Effector memory CD8-positive, alpha-beta T cell (primary cell): ENCODE results near the gene MED1.
A peak's percentile ranks its signal among the peaks of the same experiment; 100 is the strongest.
"Not testable (repeated sequence)": the region's sequence is repeated elsewhere in the genome, so short reads cannot be mapped to it uniquely, and the experiment has no call there.

Source experiments
- ATAC-seq: fragments of 150-1000 bp; cut with Tn5 transposase; replicated peaks from 2 replicates; pipeline ENCODE4 v1.10.0; 2021; ENCODE audit warnings: mild to moderate bottlenecking, moderate library complexity
- DNase-seq, 3 experiments: peaks; one replicate each; pipeline ENCODE4 v3.0.0; 2021
- H3K27ac Mint-ChIP-seq, 2 donors: one replicate each; pipeline ENCODE4 v1.8.0; 2022; ENCODE audit warnings: mild to moderate bottlenecking in 2 of 2, mixed read lengths in 2 of 2, moderate library complexity in 2 of 2
- H3K27me3 Mint-ChIP-seq, 2 donors: one replicate each; pipeline ENCODE4 v1.8.0; 2022; ENCODE audit warnings: mixed read lengths in 2 of 2
- H3K36me3 Mint-ChIP-seq: one replicate; pipeline ENCODE4 v1.8.0; 2022; ENCODE audit warnings: mild to moderate bottlenecking, moderate library complexity, mixed read lengths; ENCODE audit not compliant: insufficient read depth
- H3K4me1 Mint-ChIP-seq, 2 donors: one replicate each; pipeline ENCODE4 v1.8.0; 2022; ENCODE audit warnings: low read depth in 2 of 2, mixed read lengths in 2 of 2
- H3K4me3 Mint-ChIP-seq, 2 donors: one replicate each; pipeline ENCODE4 v1.8.0; 2022; ENCODE audit warnings: mild to moderate bottlenecking in 2 of 2, mixed read lengths in 2 of 2, moderate library complexity in 2 of 2
- H3K9me3 Mint-ChIP-seq, 2 donors: one replicate each; pipeline ENCODE4 v1.8.0; 2022; ENCODE audit warnings: mixed read lengths in 2 of 2
- total RNA-seq, 9 experiments: gene quantifications; one replicate each; lab custom pipeline; 2026; lab: John Stamatoyannopoulos, UW

MED1 gene, protein sequence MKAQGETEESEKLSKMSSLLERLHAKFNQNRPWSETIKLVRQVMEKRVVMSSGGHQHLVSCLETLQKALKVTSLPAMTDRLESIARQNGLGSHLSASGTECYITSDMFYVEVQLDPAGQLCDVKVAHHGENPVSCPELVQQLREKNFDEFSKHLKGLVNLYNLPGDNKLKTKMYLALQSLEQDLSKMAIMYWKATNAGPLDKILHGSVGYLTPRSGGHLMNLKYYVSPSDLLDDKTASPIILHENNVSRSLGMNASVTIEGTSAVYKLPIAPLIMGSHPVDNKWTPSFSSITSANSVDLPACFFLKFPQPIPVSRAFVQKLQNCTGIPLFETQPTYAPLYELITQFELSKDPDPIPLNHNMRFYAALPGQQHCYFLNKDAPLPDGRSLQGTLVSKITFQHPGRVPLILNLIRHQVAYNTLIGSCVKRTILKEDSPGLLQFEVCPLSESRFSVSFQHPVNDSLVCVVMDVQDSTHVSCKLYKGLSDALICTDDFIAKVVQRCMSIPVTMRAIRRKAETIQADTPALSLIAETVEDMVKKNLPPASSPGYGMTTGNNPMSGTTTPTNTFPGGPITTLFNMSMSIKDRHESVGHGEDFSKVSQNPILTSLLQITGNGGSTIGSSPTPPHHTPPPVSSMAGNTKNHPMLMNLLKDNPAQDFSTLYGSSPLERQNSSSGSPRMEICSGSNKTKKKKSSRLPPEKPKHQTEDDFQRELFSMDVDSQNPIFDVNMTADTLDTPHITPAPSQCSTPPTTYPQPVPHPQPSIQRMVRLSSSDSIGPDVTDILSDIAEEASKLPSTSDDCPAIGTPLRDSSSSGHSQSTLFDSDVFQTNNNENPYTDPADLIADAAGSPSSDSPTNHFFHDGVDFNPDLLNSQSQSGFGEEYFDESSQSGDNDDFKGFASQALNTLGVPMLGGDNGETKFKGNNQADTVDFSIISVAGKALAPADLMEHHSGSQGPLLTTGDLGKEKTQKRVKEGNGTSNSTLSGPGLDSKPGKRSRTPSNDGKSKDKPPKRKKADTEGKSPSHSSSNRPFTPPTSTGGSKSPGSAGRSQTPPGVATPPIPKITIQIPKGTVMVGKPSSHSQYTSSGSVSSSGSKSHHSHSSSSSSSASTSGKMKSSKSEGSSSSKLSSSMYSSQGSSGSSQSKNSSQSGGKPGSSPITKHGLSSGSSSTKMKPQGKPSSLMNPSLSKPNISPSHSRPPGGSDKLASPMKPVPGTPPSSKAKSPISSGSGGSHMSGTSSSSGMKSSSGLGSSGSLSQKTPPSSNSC (N-terminal part only)
- total RNA-seq = 95.5 to 195 (median 135) reads per million in 9 experiments

DNA sequence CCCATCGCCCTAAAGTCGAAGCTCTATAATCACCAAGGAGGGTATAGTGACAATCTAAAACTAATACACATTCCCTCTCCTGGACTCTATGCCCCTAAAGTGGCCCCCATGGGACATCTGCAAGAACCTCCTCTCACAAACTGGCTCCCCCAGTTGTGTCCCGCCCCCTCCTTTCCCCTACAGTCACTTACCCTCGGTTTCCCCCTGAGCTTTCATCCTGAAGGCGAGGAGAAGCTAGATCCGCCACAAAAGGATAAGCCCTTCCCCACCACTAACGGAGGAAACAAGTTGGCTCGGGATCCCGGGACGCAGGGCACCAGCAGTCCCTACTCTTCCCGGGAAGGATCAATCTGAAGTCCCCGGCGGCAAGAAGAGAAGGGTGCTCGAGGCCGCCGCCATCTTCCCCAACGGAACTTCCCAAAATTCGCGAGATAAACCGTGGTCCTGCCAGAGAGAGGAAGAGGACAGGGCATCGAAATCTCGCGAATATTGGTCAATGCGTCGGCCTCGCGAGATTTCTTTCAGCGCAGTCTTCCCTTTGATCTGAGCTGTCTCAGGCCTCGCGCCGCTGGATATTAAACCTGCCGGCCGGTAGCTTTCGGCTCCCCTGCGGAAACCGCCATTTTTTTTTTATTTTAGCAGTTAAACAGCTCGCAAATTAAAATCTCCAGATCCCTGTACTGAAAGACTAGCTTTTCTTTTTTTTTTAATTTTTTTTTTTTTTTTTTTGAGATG is at the start of gene MED1:
TSS of gene MED1 (minus strand) at position 417 of the 735 bp plus-strand sequence. CDS start at position 216, 201 bp downstream.
- peak within 1 kb of the TSS; percentile 97 to 98 for H3K4me3 Mint-ChIP-seq
- H3K27me3 Mint-ChIP-seq = no peaks in the 10 kb centered on the region
- peak within 1 kb of the TSS; percentile 98 to 99 for H3K27ac Mint-ChIP-seq
- peak; percentile 94 for ATAC-seq
- DNase-seq = peak; percentile 88 to 90 (median 89)
- H3K9me3 Mint-ChIP-seq = no peaks in the 10 kb centered on the region
- H3K4me1 Mint-ChIP-seq = peaks cover 18 to 19% of the 10 kb centered on the region in 2 donors
- H3K36me3 Mint-ChIP-seq = peaks cover 40% of the 10 kb centered on the region

GRCh38 chr17:39496921-39497320 is 45.9 kb upstream of the MED1 start:
- ATAC-seq, H3K4me1 Mint-ChIP-seq, DNase-seq, H3K27me3 Mint-ChIP-seq, H3K27ac Mint-ChIP-seq, H3K4me3 Mint-ChIP-seq, H3K9me3 Mint-ChIP-seq: not testable (repeated sequence)
- peaks cover 100% of the 10 kb centered on the region for H3K36me3 Mint-ChIP-seq

DNA sequence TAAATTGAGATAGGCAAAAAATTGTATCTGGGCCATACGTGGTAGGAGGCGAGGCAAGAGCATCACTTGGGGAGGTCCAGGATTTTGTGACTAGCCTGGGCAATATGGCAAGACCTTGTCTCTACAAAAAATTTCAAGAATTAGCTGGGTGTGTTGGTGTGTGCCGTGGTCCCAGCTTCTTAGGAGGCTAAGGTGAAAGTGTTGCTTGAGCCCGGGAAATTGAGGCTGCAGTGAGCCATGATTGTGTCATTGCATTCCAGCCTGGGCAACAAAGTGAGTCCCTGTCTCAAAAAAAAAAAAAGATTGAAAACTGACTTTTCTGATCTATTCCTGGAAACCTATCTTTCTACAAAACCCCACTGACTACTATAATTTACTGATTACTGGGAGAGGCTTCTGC is 36.9 kb upstream of the MED1 start:
- Mint-ChIP-seq H3K9me3 (no peaks in the 10 kb centered on the region), H3K36me3 (peaks cover 72% of the 10 kb centered on the region), H3K27me3 (no peaks in the 10 kb centered on the region), H3K27ac (no peak overlapping the region), H3K4me3 (no peak overlapping the region), H3K4me1 (peaks cover 0 to 12% of the 10 kb centered on the region in 2 donors)
- ATAC-seq (no peak), DNase-seq (no peak)

DNA sequence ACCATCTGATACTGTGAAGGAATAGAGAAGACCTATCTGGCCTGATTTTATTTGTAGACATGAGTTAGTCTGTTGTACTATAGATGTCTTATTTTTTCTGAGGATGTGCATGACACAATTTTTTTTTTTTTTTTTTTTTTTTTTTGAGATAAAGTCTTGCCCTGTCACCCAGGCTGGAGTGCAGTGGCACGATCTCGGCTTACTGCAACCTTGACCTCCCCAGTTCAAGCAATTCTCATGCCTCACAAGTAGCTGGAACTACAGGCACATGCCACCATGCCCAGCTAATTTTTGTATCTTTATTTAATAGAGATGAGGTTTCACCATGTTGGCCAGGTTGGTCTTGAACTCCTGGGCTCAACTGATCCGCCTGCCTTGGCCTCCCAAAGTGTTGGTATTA is 36.4 kb upstream of the MED1 start:
- not testable (repeated sequence) for ATAC-seq, H3K9me3 Mint-ChIP-seq, H3K27ac Mint-ChIP-seq, DNase-seq, H3K4me3 Mint-ChIP-seq, H3K27me3 Mint-ChIP-seq
- Mint-ChIP-seq H3K4me1 (peaks cover 0 to 12% of the 10 kb centered on the region in 2 donors), H3K36me3 (peaks cover 72% of the 10 kb centered on the region)

- no peak overlapping the region for H3K27ac Mint-ChIP-seq
- H3K4me1 Mint-ChIP-seq = peaks cover 0 to 12% of the 10 kb centered on the region in 2 donors
- DNase-seq = no peak
These were observed 35.2 kb upstream of the MED1 start for GRCh38 chr17:39486242-39486641.

GRCh38 chr17:39485555-39485954 is 34.5 kb upstream of the MED1 start:
- H3K27me3 Mint-ChIP-seq = no peaks in the 10 kb centered on the region
- ATAC-seq (no peak), DNase-seq (no peak)
- peaks cover 71% of the 10 kb centered on the region for H3K36me3 Mint-ChIP-seq
- no peak overlapping the region for H3K27ac Mint-ChIP-seq
- H3K4me1 Mint-ChIP-seq = peaks cover 0 to 11% of the 10 kb centered on the region in 2 donors
- H3K9me3 Mint-ChIP-seq = no peaks in the 10 kb centered on the region
- no peak overlapping the region for H3K4me3 Mint-ChIP-seq

More at GRCh38 chr17:39486242-39486641, 35.2 kb upstream of the MED1 start:
- peaks cover 71% of the 10 kb centered on the region for H3K36me3 Mint-ChIP-seq
- no peak for ATAC-seq
- H3K9me3 Mint-ChIP-seq = no peaks in the 10 kb centered on the region
- H3K4me3 Mint-ChIP-seq = no peak overlapping the region
- H3K27me3 Mint-ChIP-seq = no peaks in the 10 kb centered on the region

GRCh38 chr17:39484178-39484577 is 33.1 kb upstream of the MED1 start:
- no peak for DNase-seq
- Mint-ChIP-seq H3K27me3 (no peaks in the 10 kb centered on the region), H3K4me1 (peaks cover 0 to 8% of the 10 kb centered on the region in 2 donors)

GRCh38 chr17:39483506-39483905 is 32.4 kb upstream of the MED1 start:
- Mint-ChIP-seq H3K27me3 (no peaks in the 10 kb centered on the region), H3K9me3 (no peaks in the 10 kb centered on the region), H3K4me1 (peaks cover 0 to 8% of the 10 kb centered on the region in 2 donors), H3K36me3 (peaks cover 72% of the 10 kb centered on the region), H3K27ac (no peak overlapping the region), H3K4me3 (no peak overlapping the region)
- DNase-seq = no peak
- ATAC-seq = no peak

More at GRCh38 chr17:39484178-39484577, 33.1 kb upstream of the MED1 start:
- no peak for ATAC-seq
- no peak overlapping the region for H3K4me3 Mint-ChIP-seq
- H3K27ac Mint-ChIP-seq = no peak overlapping the region
- H3K9me3 Mint-ChIP-seq = no peaks in the 10 kb centered on the region
- peaks cover 73% of the 10 kb centered on the region for H3K36me3 Mint-ChIP-seq

DNA sequence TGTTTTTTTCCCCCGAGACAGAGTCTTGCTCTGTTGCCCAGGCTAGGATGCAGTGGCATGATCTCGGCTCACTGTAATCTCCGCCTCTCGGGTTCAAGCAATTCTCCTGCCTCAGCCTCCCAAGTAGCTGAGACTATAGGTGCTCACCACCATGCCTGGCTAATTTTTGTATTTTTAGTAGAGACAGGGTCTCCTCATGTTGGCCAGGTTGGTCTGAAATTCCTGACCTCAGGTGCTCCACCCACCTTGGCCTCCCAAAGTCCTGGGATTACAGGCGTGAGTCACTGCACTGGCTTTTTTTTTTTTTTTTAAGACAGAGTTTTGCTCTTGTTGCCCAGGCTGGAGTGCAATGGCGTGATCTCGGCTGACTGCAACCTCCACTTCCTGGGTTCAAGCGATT is 28.6 kb upstream of the MED1 start:
- not testable (repeated sequence) for H3K27me3 Mint-ChIP-seq, H3K27ac Mint-ChIP-seq, H3K9me3 Mint-ChIP-seq, DNase-seq, H3K4me3 Mint-ChIP-seq, ATAC-seq, H3K4me1 Mint-ChIP-seq
- peaks cover 70% of the 10 kb centered on the region for H3K36me3 Mint-ChIP-seq

DNA sequence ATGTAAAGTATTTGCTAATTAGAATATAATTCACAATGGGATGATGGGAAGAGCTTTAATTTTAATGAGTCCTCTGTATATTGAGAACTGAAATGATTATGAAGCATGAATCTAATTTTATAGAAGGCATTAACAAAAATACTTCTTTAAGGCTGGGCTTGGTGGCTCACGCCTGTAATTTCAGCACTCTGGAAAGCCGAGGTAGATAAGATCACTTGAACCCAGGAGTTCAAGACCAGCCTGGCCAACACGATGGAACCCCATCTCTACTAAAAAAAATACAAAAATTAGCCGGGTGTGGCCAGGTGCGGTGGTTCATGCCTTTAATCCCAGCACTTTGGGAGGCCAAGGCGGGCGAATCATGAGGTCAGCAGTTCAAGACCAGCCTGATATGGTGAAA is 22.2 kb upstream of the MED1 start:
- Mint-ChIP-seq H3K4me1 (peaks cover 0 to 15% of the 10 kb centered on the region in 2 donors), H3K9me3 (no peaks in the 10 kb centered on the region), H3K36me3 (peaks cover 77% of the 10 kb centered on the region), H3K27ac (no peak overlapping the region), H3K4me3 (no peak overlapping the region), H3K27me3 (no peaks in the 10 kb centered on the region)
- DNase-seq (no peak), ATAC-seq (no peak)

GRCh38 chr17:39468610-39469009 is 17.5 kb upstream of the MED1 start:
- peaks cover 16 to 49% of the 10 kb centered on the region in 2 donors for H3K4me1 Mint-ChIP-seq
- H3K27me3 Mint-ChIP-seq, DNase-seq, H3K9me3 Mint-ChIP-seq, H3K4me3 Mint-ChIP-seq, H3K27ac Mint-ChIP-seq, ATAC-seq: not testable (repeated sequence)
- peaks cover 69% of the 10 kb centered on the region for H3K36me3 Mint-ChIP-seq

DNA sequence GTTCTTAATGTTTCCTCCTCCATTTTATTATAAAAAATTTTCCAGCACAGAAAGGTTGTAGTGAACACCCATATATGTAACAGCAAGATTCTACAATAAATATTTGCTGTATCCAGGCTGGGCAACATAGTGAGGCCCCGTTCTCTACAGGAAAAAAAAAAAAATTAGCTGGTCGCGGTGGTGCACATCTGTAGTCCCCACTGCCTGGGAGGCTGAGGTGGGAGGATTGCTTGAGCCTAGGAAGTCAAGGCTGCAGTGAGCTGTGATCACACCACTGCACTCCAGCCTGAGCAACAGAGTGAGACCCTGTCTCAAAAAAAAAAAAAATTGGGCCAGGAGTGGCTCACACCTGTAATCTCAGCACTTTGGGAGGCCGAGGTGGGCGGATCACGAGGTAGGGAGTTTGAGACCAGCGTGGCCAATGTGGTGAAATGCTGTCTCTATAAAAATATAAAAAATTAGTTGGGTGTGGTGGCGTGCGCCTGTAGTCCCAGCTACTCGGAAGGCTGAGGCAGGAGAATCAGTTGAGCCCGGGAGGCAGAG is 13.6 kb upstream of the MED1 start:
- Mint-ChIP-seq H3K4me3 (peak overlapping the region; percentile 90 to 96), H3K36me3 (peaks cover 54% of the 10 kb centered on the region), H3K27ac (peak overlapping the region; percentile 69 to 96), H3K4me1 (peaks cover 30 to 48% of the 10 kb centered on the region in 2 donors)
- not testable (repeated sequence) for H3K9me3 Mint-ChIP-seq, DNase-seq, ATAC-seq, H3K27me3 Mint-ChIP-seq
